Thoracic aorta (tissue), 2 donors: Measurements from ENCODE around the gene HSPA12A. TPM values are rescaled to one million over a fixed set of nuclear protein-coding genes. Genes with fewer than 3 reads are reported as not detected.

Experiments used
- ATAC-seq: fragments of 150-250 bp; one replicate; pipeline ENCODE4 v1.8.0; 2017; ENCODE audit warnings: low read depth; ENCODE audit not compliant: insufficient number of reproducible peaks, low FRiP score
- DNase-seq: peaks from one replicate; pipeline ENCODE4 v3.0.0-alpha.2; 2020; ENCODE audit warnings: low spot score
- H3K27ac ChIP-seq, 2 donors: fragments of 200-600 bp; sonication (generic); 1 replicate in 1 of 2; 2 replicates in 1 of 2; pipeline ENCODE4 v1.5.1; 2016; ENCODE audit warnings: mild to moderate bottlenecking in 2 of 2, moderate library complexity in 2 of 2
- H3K27me3 ChIP-seq: fragments of 200-600 bp; sonication (generic); replicated peaks from 2 replicates; pipeline ENCODE4 v1.6.0; 2016; ENCODE audit warnings: mild to moderate bottlenecking; ENCODE audit not compliant: insufficient read depth
- H3K36me3 ChIP-seq: fragments of 200-600 bp; sonication (generic); one replicate; pipeline ENCODE4 v1.5.1; 2016
- H3K4me1 ChIP-seq, 2 donors: fragments of 200-600 bp; sonication (generic); 1 replicate in 1 of 2; 2 replicates in 1 of 2; pipeline versions ENCODE4 v1.5.1 to v1.6.0; 2016; ENCODE audit warnings: low read depth in 2 of 2, mild to moderate bottlenecking in 1 of 2; ENCODE audit not compliant: control insufficient read depth in 1 of 2
- H3K4me3 ChIP-seq: fragments of 200-600 bp; sonication (generic); 2 replicates; pipeline ENCODE4 v1.5.1; 2016; ENCODE audit warnings: mild to moderate bottlenecking
- H3K9me3 ChIP-seq: fragments of 200-600 bp; sonication (generic); 2 replicates; pipeline ENCODE4 v1.5.1; 2016
- CTCF ChIP-seq: fragments of 200-600 bp; sonication (generic); IDR thresholded peaks from one replicate; pipeline ENCODE4 v1.5.1; 2019; ENCODE audit warnings: antibody characterized with exemption
- total RNA-seq, 2 donors: library from RNA; depleted of rRNA; stranded (reverse); fragments of >200 nt; gene quantifications; one replicate each; pipeline versions ENCODE4 v1.1.0 to v1.2.3, GENCODE V29; 2016

Gene HSPA12A
- total RNA-seq, 2 donors from 2014 or later, result 10.2 to 13.6 TPM

GRCh38 chr10:116679351-116679750, 63.0 kb downstream of the HSPA12A start:
- no peak for TF ChIP-seq CTCF
- Histone ChIP-seq H3K9me3 (no peaks in the 10 kb centered on the region), H3K27ac (no peak overlapping the region), H3K36me3 (peaks cover 6% of the 10 kb centered on the region), H3K4me1 (no peaks in the 10 kb centered on the region), H3K4me3 (no peak overlapping the region), H3K27me3 (no peaks in the 10 kb centered on the region)
- no peak for DNase-seq
- no peak for ATAC-seq

GRCh38 chr10:116676633-116677032, 65.7 kb downstream of the HSPA12A start:
- Histone ChIP-seq H3K4me3 (no peak overlapping the region), H3K4me1 (no peaks in the 10 kb centered on the region), H3K27ac (no peak overlapping the region), H3K27me3 (no peaks in the 10 kb centered on the region), H3K36me3 (peaks cover 15% of the 10 kb centered on the region), H3K9me3 (no peaks in the 10 kb centered on the region)
- TF ChIP-seq CTCF, result no peak
- no peak for ATAC-seq
- no peak for DNase-seq

- H3K36me3 ChIP-seq, result peaks cover 15% of the 10 kb centered on the region
Observed at GRCh38 chr10:116676118-116676517, 66.2 kb downstream of the HSPA12A start.

GRCh38 chr10:116674901-116675423, 67.4 kb downstream of the HSPA12A start:
- no peak for DNase-seq
- no peaks in the 10 kb centered on the region for H3K9me3 ChIP-seq
- no peaks in the 10 kb centered on the region for H3K27me3 ChIP-seq
- peaks cover 15% of the 10 kb centered on the region for H3K36me3 ChIP-seq
- TF ChIP-seq CTCF, result no peak
- no peak for ATAC-seq
- H3K27ac ChIP-seq, result no peak overlapping the region
- H3K4me3 ChIP-seq, result no peak overlapping the region
- no peaks in the 10 kb centered on the region for H3K4me1 ChIP-seq

More at GRCh38 chr10:116676118-116676517, 66.2 kb downstream of the HSPA12A start:
- Histone ChIP-seq H3K4me1 (no peaks in the 10 kb centered on the region), H3K9me3 (no peaks in the 10 kb centered on the region), H3K27me3 (no peaks in the 10 kb centered on the region), H3K27ac (no peak overlapping the region), H3K4me3 (no peak overlapping the region)
- no peak for TF ChIP-seq CTCF
- DNase-seq (no peak), ATAC-seq (no peak)

GRCh38 chr10:116673866-116674265, 68.5 kb downstream of the HSPA12A start:
- Histone ChIP-seq H3K4me1 (no peaks in the 10 kb centered on the region), H3K36me3 (peaks cover 15% of the 10 kb centered on the region), H3K4me3 (no peak overlapping the region), H3K27ac (no peak overlapping the region), H3K9me3 (no peaks in the 10 kb centered on the region), H3K27me3 (no peaks in the 10 kb centered on the region)
- DNase-seq (no peak), ATAC-seq (no peak)
- no peak for TF ChIP-seq CTCF
